ENCODE results near the gene DHCR24. TPM values are rescaled to one million over a fixed set of nuclear protein-coding genes. Genes with fewer than 3 reads are reported as not detected.

Gene DHCR24
- total and polyA plus RNA-seq, 2 of the 13 experiments (the other 11 are each of a cell fraction or from before 2014, with no cell fraction given), result 374 to 448 TPM

GRCh38 chr1:54861070-54861761 is 25.8 kb downstream of the DHCR24 start (continued):
- TF ChIP-seq ZFP90 (CRISPR knock-in tag; IDR thresholded peaks at IDR 0.05; ENCODE audit: borderline replicate concordance) (0 out of 2 replicates have a peak, but pooled peaks have one; percentile 23), RAD21 (CRISPR knock-in tag; IDR thresholded peaks at IDR 0.05) (0 out of 2 replicates have a peak, but pooled peaks have one; percentile 10), ZNF441 (CRISPR knock-in tag; IDR thresholded peaks at IDR 0.05; ENCODE audit: borderline replicate concordance) (peak; percentile 23; the same call in 1 of the 2 replicates), MXD1 (CRISPR knock-in tag; IDR thresholded peaks at IDR 0.05) (0 out of 2 replicates have a peak, but pooled peaks have one; percentile 23), NCOA5 (CRISPR knock-in tag; IDR thresholded peaks at IDR 0.05) (no peak), MEIS2 (CRISPR knock-in tag; IDR thresholded peaks at IDR 0.05) (peak; percentile 58; the same call in 1 of the 2 replicates), TBL1XR1 (IDR thresholded peaks at IDR 0.05; ENCODE audit: borderline replicate concordance, low read length, partially characterized antibody) (no peak), YY1 (IDR thresholded peaks at IDR 0.05; ENCODE audit: insufficient read depth, insufficient replicate concordance, low read depth, low read length) (peak; percentile 74), THAP11 (CRISPR knock-in tag; IDR thresholded peaks at IDR 0.05) (peak; percentile 50), AHDC1 (CRISPR knock-in tag; IDR thresholded peaks at IDR 0.05; ENCODE audit: borderline replicate concordance) (peak; percentile 93), BHLHE40 (IDR thresholded peaks at IDR 0.05; ENCODE audit: low read length) (no peak), ZNF766 (CRISPR knock-in tag; IDR thresholded peaks at IDR 0.05; ENCODE audit: borderline replicate concordance) (no peak), NCOA1 (CRISPR knock-in tag; IDR thresholded peaks at IDR 0.05) (peak; percentile 75; the same call in 1 of the 2 replicates), NCOA2 (CRISPR knock-in tag; IDR thresholded peaks at IDR 0.05) (peak; percentile 88)
- TF ChIP-seq, protein P1, sequence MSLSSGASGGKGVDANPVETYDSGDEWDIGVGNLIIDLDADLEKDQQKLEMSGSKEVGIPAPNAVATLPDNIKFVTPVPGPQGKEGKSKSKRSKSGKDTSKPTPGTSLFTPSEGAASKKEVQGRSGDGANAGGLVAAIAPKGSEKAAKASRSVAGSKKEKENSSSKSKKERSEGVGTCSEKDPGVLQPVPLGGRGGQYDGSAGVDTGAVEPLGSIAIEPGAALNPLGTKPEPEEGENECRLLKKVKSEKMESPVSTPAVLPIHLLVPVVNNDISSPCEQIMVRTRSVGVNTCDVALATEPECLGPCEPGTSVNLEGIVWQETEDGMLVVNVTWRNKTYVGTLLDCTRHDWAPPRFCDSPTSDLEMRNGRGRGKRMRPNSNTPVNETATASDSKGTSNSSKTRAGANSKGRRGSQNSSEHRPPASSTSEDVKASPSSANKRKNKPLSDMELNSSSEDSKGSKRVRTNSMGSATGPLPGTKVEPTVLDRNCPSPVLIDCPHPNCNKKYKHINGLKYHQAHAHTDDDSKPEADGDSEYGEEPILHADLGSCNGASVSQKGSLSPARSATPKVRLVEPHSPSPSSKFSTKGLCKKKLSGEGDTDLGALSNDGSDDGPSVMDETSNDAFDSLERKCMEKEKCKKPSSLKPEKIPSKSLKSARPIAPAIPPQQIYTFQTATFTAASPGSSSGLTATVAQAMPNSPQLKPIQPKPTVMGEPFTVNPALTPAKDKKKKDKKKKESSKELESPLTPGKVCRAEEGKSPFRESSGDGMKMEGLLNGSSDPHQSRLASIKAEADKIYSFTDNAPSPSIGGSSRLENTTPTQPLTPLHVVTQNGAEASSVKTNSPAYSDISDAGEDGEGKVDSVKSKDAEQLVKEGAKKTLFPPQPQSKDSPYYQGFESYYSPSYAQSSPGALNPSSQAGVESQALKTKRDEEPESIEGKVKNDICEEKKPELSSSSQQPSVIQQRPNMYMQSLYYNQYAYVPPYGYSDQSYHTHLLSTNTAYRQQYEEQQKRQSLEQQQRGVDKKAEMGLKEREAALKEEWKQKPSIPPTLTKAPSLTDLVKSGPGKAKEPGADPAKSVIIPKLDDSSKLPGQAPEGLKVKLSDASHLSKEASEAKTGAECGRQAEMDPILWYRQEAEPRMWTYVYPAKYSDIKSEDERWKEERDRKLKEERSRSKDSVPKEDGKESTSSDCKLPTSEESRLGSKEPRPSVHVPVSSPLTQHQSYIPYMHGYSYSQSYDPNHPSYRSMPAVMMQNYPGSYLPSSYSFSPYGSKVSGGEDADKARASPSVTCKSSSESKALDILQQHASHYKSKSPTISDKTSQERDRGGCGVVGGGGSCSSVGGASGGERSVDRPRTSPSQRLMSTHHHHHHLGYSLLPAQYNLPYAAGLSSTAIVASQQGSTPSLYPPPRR (CRISPR knock-in tag; IDR thresholded peaks at IDR 0.05; ENCODE audit: borderline replicate concordance), result peak; percentile 78
- TF ChIP-seq, protein P2, sequence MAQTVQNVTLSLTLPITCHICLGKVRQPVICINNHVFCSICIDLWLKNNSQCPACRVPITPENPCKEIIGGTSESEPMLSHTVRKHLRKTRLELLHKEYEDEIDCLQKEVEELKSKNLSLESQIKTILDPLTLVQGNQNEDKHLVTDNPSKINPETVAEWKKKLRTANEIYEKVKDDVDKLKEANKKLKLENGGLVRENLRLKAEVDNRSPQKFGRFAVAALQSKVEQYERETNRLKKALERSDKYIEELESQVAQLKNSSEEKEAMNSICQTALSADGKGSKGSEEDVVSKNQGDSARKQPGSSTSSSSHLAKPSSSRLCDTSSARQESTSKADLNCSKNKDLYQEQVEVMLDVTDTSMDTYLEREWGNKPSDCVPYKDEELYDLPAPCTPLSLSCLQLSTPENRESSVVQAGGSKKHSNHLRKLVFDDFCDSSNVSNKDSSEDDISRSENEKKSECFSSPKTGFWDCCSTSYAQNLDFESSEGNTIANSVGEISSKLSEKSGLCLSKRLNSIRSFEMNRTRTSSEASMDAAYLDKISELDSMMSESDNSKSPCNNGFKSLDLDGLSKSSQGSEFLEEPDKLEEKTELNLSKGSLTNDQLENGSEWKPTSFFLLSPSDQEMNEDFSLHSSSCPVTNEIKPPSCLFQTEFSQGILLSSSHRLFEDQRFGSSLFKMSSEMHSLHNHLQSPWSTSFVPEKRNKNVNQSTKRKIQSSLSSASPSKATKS (CRISPR knock-in tag; IDR thresholded peaks at IDR 0.05), result no peak; the same call in 1 of the 2 replicates

Data from HepG2 (cell line).